GM18511 (cell line): ENCODE results near the gene DDX39A.

Experiments used
- ATAC-seq: cut with Tn5 transposase; IDR thresholded peaks from one replicate; pipeline ENCODE4 v1.9.1; 2021; ENCODE audit warnings: mild to moderate bottlenecking, moderate library complexity; ENCODE audit not compliant: unreplicated experiment

The DDX39A gene

GRCh38 chr19:14434543-14435319 lies 15.6 kb upstream of the DDX39A start:
- no peak for ATAC-seq

GRCh38 chr19:14433554-14434501 lies 14.7 kb upstream of the DDX39A start:
- peak; percentile 28 for ATAC-seq

GRCh38 chr19:14432791-14433553 lies 13.8 kb upstream of the DDX39A start, which contains the start of gene PKN1:
Gene PKN1, plus strand, starts transcription at chr19:14433306. Its CDS starts 216 bp downstream, at chr19:14433522.
- ATAC-seq: peak; percentile 62

GRCh38 chr19:14430712-14431111 lies 11.6 kb upstream of the DDX39A start:
- ATAC-seq: no peak

GRCh38 chr19:14428882-14429416 lies 9.8 kb upstream of the DDX39A start:
- no peak for ATAC-seq

GRCh38 chr19:14427461-14427860 lies 8.3 kb upstream of the DDX39A start:
- no peak for ATAC-seq

- no peak for ATAC-seq
Measured at GRCh38 chr19:14425696-14426138, 6.6 kb upstream of the DDX39A start.

GRCh38 chr19:14418856-14419105 lies 360 bp downstream of the DDX39A start:
- ATAC-seq: peak; percentile 41

- ATAC-seq: no peak
Measured at GRCh38 chr19:14416817-14417231, 2.3 kb downstream of the DDX39A start.

- ATAC-seq: no peak
Measured at GRCh38 chr19:14414926-14415690, 4.0 kb downstream of the DDX39A start.

GRCh38 chr19:14413693-14414181 lies 5.4 kb downstream of the DDX39A start:
- ATAC-seq: no peak

GRCh38 chr19:14412996-14413692 lies 6.0 kb downstream of the DDX39A start:
- no peak for ATAC-seq

GRCh38 chr19:14412324-14412995 lies 6.7 kb downstream of the DDX39A start:
- no peak for ATAC-seq

GRCh38 chr19:14411938-14412245 lies 7.2 kb downstream of the DDX39A start:
- ATAC-seq: no peak

- no peak for ATAC-seq
Measured at GRCh38 chr19:14411161-14411937, 7.8 kb downstream of the DDX39A start.

- no peak for ATAC-seq
Measured at GRCh38 chr19:14410091-14411051, 8.8 kb downstream of the DDX39A start.
